K562 (cell line): ENCODE data around the gene ANKH.

Experiments used
- ATF2 ChIP-seq: sonication (generic); formaldehyde crosslinking; IDR thresholded peaks from 2 replicates; pipeline ENCODE4 v1.8.1; 2022; ENCODE audit warnings: missing genetic modification reagents
- CAMTA2 ChIP-seq: fragments of 250-450 bp; sonication (Bioruptor Pico); conservative IDR thresholded peaks from 2 replicates; pipeline ENCODE4 v1.5.1; 2022
- CEBPB ChIP-seq: fragments of 450-650 bp; IDR thresholded peaks from 2 replicates; pipeline ENCODE4 v1.6.1; 2016; ENCODE audit warnings: missing genetic modification characterization, missing compliant biosample characterization
- CREB3 ChIP-seq: fragments of 450-650 bp; conservative IDR thresholded peaks from 2 replicates; pipeline ENCODE4 v1.6.1; 2016; ENCODE audit warnings: missing genetic modification characterization, low read depth, mild to moderate bottlenecking, missing compliant biosample characterization, moderate library complexity
- CTCF ChIP-seq, 3 experiments: IDR thresholded peaks in 2 of 3; conservative IDR thresholded peaks in 1 of 3; 2 replicates each; pipeline ENCODE4 v1.5.1; 2011 to 2012; ENCODE audit warnings: low read length in 3 of 3, mild to moderate bottlenecking in 3 of 3, control low read depth in 2 of 3, improper control_type of control experiment in 1 of 3, inconsistent platforms in 1 of 3, low read depth in 1 of 3, mixed read lengths in 1 of 3, moderate library complexity in 1 of 3; ENCODE audit not compliant: insufficient read depth in 2 of 3
- E2F5 ChIP-seq: sonication (generic); formaldehyde crosslinking; IDR thresholded peaks from 2 replicates; pipeline ENCODE4 v1.8.0; 2022; ENCODE audit warnings: mild to moderate bottlenecking, missing genetic modification reagents
- IRF9 ChIP-seq: fragments of 450-650 bp; IDR thresholded peaks from 2 replicates; pipeline ENCODE4 v1.6.1; 2016; ENCODE audit warnings: missing biosample characterization, missing genetic modification characterization
- MAFG ChIP-seq: fragments of 450-650 bp; conservative IDR thresholded peaks from 2 replicates; pipeline ENCODE4 v1.6.1; 2016; ENCODE audit warnings: missing genetic modification characterization, missing compliant biosample characterization
- THRA ChIP-seq: fragments of 450-650 bp; IDR thresholded peaks from 2 replicates; pipeline ENCODE4 v1.6.1; 2017; ENCODE audit warnings: mild to moderate bottlenecking, moderate library complexity
- ZBTB43 ChIP-seq: sonication (generic); formaldehyde crosslinking; IDR thresholded peaks from 2 replicates; pipeline ENCODE4 v1.8.0; 2023; ENCODE audit warnings: mild to moderate bottlenecking, missing genetic modification reagents
- ZFP91 ChIP-seq: sonication (generic); formaldehyde crosslinking; IDR thresholded peaks from 2 replicates; pipeline ENCODE4 v1.8.0; 2022; ENCODE audit warnings: mild to moderate bottlenecking, missing genetic modification reagents

- no peak for TF ChIP-seq MAFG
- TF ChIP-seq E2F5 (CRISPR knock-in tag): no peak
- no peak for TF ChIP-seq CREB3 (tag)
- TF ChIP-seq CTCF (IDR thresholded peaks at IDR 0.05 in 2 of 3, conservative IDR thresholded peaks at IDR 0.05 in 1 of 3; ENCODE audit: insufficient read depth in 2 of 3, low read depth in 1 of 3, low read length in 3 of 3): no peak
- TF ChIP-seq IRF9 (tag): no peak
- no peak for TF ChIP-seq THRA
- no peak for TF ChIP-seq CAMTA2
- no peak for TF ChIP-seq ZBTB43
- no peak for TF ChIP-seq CEBPB (tag)
- TF ChIP-seq ATF2 (CRISPR knock-in tag): no peak
- TF ChIP-seq ZFP91 (CRISPR knock-in tag): no peak
Measured at GRCh38 chr5:14735944-14736343, 135.6 kb downstream of the ANKH start.
